Smooth muscle cell (in vitro differentiated cells): Measurements from ENCODE around the gene CMYA5. TPM values are rescaled to one million over a fixed set of nuclear protein-coding genes. Genes with fewer than 3 reads are reported as not detected.

Source experiments
- DNase-seq: peaks from one replicate; lab custom pipeline; 2025; ENCODE audit not compliant: unreplicated experiment; lab: John Stamatoyannopoulos, UW
- H2AFZ ChIP-seq: fragments of 200-600 bp; sonication (generic); 2 replicates; pipeline ENCODE4 v1.6.0; 2016; ENCODE audit warnings: antibody characterized with exemption, low read depth, mild to moderate bottlenecking
- H3F3A ChIP-seq: fragments of 200-600 bp; sonication (generic); 2 replicates; pipeline ENCODE4 v1.6.0; 2017; ENCODE audit warnings: antibody characterized with exemption, low read depth
- H3K27ac ChIP-seq: fragments of 200-600 bp; sonication (generic); 2 replicates; pipeline ENCODE4 v1.5.1; 2016; ENCODE audit warnings: low read depth, mild to moderate bottlenecking
- H3K27me3 ChIP-seq: fragments of 200-600 bp; sonication (generic); 2 replicates; pipeline ENCODE4 v1.6.1; 2016; ENCODE audit warnings: low read depth, mild to moderate bottlenecking
- H3K36me3 ChIP-seq: fragments of 200-600 bp; sonication (generic); 2 replicates; pipeline ENCODE4 v1.5.1; 2016; ENCODE audit warnings: low read depth
- H3K4me1 ChIP-seq: fragments of 200-600 bp; sonication (generic); 2 replicates; pipeline ENCODE4 v1.5.1; 2016; ENCODE audit warnings: low read depth
- H3K4me2 ChIP-seq: fragments of 200-600 bp; sonication (generic); 2 replicates; pipeline ENCODE4 v1.6.0; 2016; ENCODE audit warnings: mild to moderate bottlenecking
- H3K4me3 ChIP-seq: fragments of 200-600 bp; sonication (generic); 2 replicates; pipeline ENCODE4 v1.5.1; 2016; ENCODE audit warnings: mild to moderate bottlenecking
- H3K79me2 ChIP-seq: fragments of 200-600 bp; sonication (generic); 2 replicates; pipeline ENCODE4 v1.6.0; 2016; ENCODE audit warnings: low read depth, mild to moderate bottlenecking
- H3K9ac ChIP-seq: fragments of 200-600 bp; sonication (generic); 2 replicates; pipeline ENCODE4 v1.6.0; 2016; ENCODE audit warnings: low read depth
- H3K9me3 ChIP-seq: fragments of 200-600 bp; sonication (generic); replicated peaks from 2 replicates; pipeline ENCODE4 v1.5.1; 2016; ENCODE audit warnings: low read depth
- H4K20me1 ChIP-seq: fragments of 200-600 bp; sonication (generic); 2 replicates; pipeline ENCODE4 v1.6.0; 2016; ENCODE audit warnings: low read depth
- CTCF ChIP-seq: fragments of 200-600 bp; sonication (generic); IDR thresholded peaks from 2 replicates; pipeline ENCODE4 v1.5.1; 2017; ENCODE audit warnings: borderline replicate concordance, mild to moderate bottlenecking, antibody characterized with exemption; ENCODE audit not compliant: insufficient read depth, poor library complexity, severe bottlenecking
- WGBS: methylation state at CpG from one replicate; pipeline ENCODE4 v1.1.7; 2016; ENCODE audit warnings: low lambda C conversion rate; 5-methylcytosine and 5-hydroxymethylcytosine counted together
- polyA plus RNA-seq: library from polyadenylated mRNA; unstranded; fragments of >200 nt; fragmentation: Nextera tagmentation; extraction: Ambion mirVana; gene quantifications from 2 replicates; pipeline ENCODE4 v1.2.1, GENCODE V29; 2016
- small RNA-seq: library from RNA; depleted of rRNA; stranded (forward); fragments of <200 nt; gene quantifications from one replicate; pipeline ENCODE3, GENCODE V24; 2014
- total RNA-seq: library from RNA; depleted of rRNA; stranded (reverse); fragments of >200 nt; gene quantifications from 2 replicates; pipeline ENCODE4 v1.2.3, GENCODE V29; 2014

Gene CMYA5
- total and polyA plus RNA-seq, 2 experiments from 2014 or later = 0.31 to 1.9 TPM

- Histone ChIP-seq H3K4me1 (peaks cover 13% of the 10 kb centered on the region), H3F3A (no peaks in the 10 kb centered on the region), H3K4me3 (no peak overlapping the region), H3K27ac (no peak overlapping the region), H4K20me1 (no peaks in the 10 kb centered on the region), H3K36me3 (no peaks in the 10 kb centered on the region), H2AFZ (no peak overlapping the region), H3K4me2 (no peak overlapping the region), H3K27me3 (no peaks in the 10 kb centered on the region), H3K9ac (no peak overlapping the region), H3K79me2 (no peaks in the 10 kb centered on the region), H3K9me3 (no peaks in the 10 kb centered on the region)
- TF ChIP-seq CTCF = no peak
- no peak for DNase-seq
- 97% methylated on average over 16 of the region's 16 CpGs for WGBS
Measured at GRCh38 chr5:79849061-79849460, 159.4 kb downstream of the CMYA5 start.

Small RNA genes lying within 50 kb of the gene (small RNA-seq; reads per million reads assigned to genes)
- not detected for gene AC008496.1

Other genes with a start within 250 kb of the CMYA5 start
- 12.7 and 14.9 TPM in 2 replicates for gene HOMER1, start 175.7 kb upstream of the CMYA5 start, total RNA-seq
- 4.4 and 7.2 TPM in 2 replicates for gene HOMER1, start 175.7 kb upstream of the CMYA5 start, polyA plus RNA-seq
- 47.2 and 68.5 TPM in 2 replicates for gene TENT2, start 77.4 kb upstream of the CMYA5 start, total RNA-seq
- gene TENT2, start 77.4 kb upstream of the CMYA5 start, polyA plus RNA-seq = 18.9 and 22.4 TPM in 2 replicates